Natural killer cell (primary cell): Measurements from ENCODE around the gene RNF224. TPM values are rescaled to one million over a fixed set of nuclear protein-coding genes. Genes with fewer than 3 reads are reported as not detected.

Experiments
- ATAC-seq, 3 donors: fragments of 150-1000 bp in 2 of 3; fragments of 200-7000 bp in 1 of 3; cut with Tn5 transposase; 1 replicate in 1 of 3; 2 replicates in 2 of 3; pipeline ENCODE4 v1.10.0; 2021; ENCODE audit warnings: mild to moderate bottlenecking in 2 of 3, moderate library complexity in 2 of 3
- DNase-seq, 2 donors: peaks; one replicate each; pipeline versions ENCODE4 v3.0.0 to v3.0.0-alpha.2; 2013 to 2021; ENCODE audit warnings: mixed read lengths in 1 of 2
- H3K27ac ChIP-seq: one replicate; pipeline ENCODE4 v1.5.1; 2013; ENCODE audit warnings: mild to moderate bottlenecking, low read length
- H3K27me3 ChIP-seq: one replicate; pipeline ENCODE4 v1.6.1; 2013; ENCODE audit warnings: low read length; ENCODE audit not compliant: control insufficient read depth, insufficient read depth
- H3K36me3 ChIP-seq: one replicate; pipeline ENCODE4 v1.6.1; 2013; ENCODE audit warnings: low read length; ENCODE audit not compliant: control insufficient read depth, insufficient read depth
- H3K4me1 ChIP-seq: one replicate; pipeline ENCODE4 v1.6.1; 2013; ENCODE audit warnings: low read length; ENCODE audit not compliant: control insufficient read depth, insufficient read depth
- H3K4me3 ChIP-seq: one replicate; pipeline ENCODE4 v1.5.1; 2013; ENCODE audit warnings: low read length
- H3K9me3 ChIP-seq: one replicate; pipeline ENCODE4 v1.6.1; 2013; ENCODE audit warnings: low read length; ENCODE audit not compliant: control insufficient read depth, insufficient read depth
- H3K27ac Mint-ChIP-seq, 2 donors: one replicate each; pipeline ENCODE4 v1.8.0; 2022; ENCODE audit warnings: mild to moderate bottlenecking in 2 of 2, mixed read lengths in 2 of 2, moderate library complexity in 1 of 2
- H3K27me3 Mint-ChIP-seq, 2 donors: one replicate each; pipeline ENCODE4 v1.8.0; 2022; ENCODE audit warnings: low read depth in 2 of 2, mixed read lengths in 2 of 2
- H3K36me3 Mint-ChIP-seq: one replicate; pipeline ENCODE4 v1.8.0; 2022; ENCODE audit warnings: mixed read lengths
- H3K4me1 Mint-ChIP-seq, 2 donors: one replicate each; pipeline ENCODE4 v1.8.0; 2022; ENCODE audit warnings: mixed read lengths in 2 of 2
- H3K4me3 Mint-ChIP-seq: one replicate; pipeline ENCODE4 v1.8.0; 2022; ENCODE audit warnings: mild to moderate bottlenecking, moderate library complexity, mixed read lengths
- H3K9me3 Mint-ChIP-seq, 2 donors: one replicate each; pipeline ENCODE4 v1.8.0; 2022; ENCODE audit warnings: mixed read lengths in 2 of 2
- WGBS: methylation state at CpG from one replicate; pipeline ENCODE4 v1.1.7; 2013; ENCODE audit warnings: missing lambda C conversion rate; ENCODE audit not compliant: insufficient coverage; 5-methylcytosine and 5-hydroxymethylcytosine counted together
- intact Hi-C: fragments of 100-400 bp; cut with micrococcal nuclease; formaldehyde crosslinking; loops from one replicate; pipeline ENCODE4 v1.14.2; 2022
- total RNA-seq, 4 donors: library from RNA; stranded (reverse); fragments of 120-200 nt in 1 of 4; gene quantifications; one replicate each; pipeline versions ENCODE4 v1.2.3 to v1.2.4, GENCODE V29; 2013 to 2022
- TF ChIP-seq, protein P1 (sequence below): fragments of 200-600 bp; IDR thresholded peaks from one replicate; pipeline ENCODE4 v1.8.0; 2022; ENCODE audit warnings: antibody characterized with exemption

RNF224 gene
- total RNA-seq, 3 donors from 2014 or later (not counting 1 experiment from before 2014, with no cell fraction given): not detected

DNA sequence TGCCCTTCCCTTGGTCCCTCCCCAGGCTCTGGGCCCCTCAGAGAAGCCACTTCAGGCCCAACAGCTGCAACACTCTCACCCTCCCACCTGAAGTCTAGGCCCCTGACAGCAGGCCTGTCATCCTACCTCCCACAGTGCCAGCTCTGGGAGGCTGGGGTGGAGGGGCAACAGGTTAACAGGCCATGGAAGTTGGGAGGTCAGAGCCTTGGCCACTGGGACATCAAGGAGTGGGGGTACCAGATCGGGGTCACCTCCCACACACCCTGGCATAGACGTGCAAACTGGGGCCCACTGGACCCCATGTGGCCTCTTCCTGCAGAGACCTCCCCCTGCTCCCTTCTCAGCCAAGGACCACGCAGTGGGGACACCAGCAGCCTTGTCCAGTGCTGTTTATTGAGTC is 36.1 kb upstream of the RNF224 start:
- intact Hi-C loops: no loop called here
- ATAC-seq (no peak), DNase-seq (no peak)
- Histone ChIP-seq H3K27me3 (no peaks in the 10 kb centered on the region), H3K4me1 (peaks cover 33% of the 10 kb centered on the region), H3K4me3 (no peak overlapping the region), H3K9me3 (no peaks in the 10 kb centered on the region), H3K27ac (no peak overlapping the region), H3K36me3 (peaks cover 16% of the 10 kb centered on the region)
- WGBS: 84% methylated on average over 3 of the region's 3 CpGs
- no peaks in the 10 kb centered on the region for H3K36me3 Mint-ChIP-seq
- no peak overlapping the region for H3K4me3 Mint-ChIP-seq
- peak overlapping the region; percentile 70 to 83 for H3K27ac Mint-ChIP-seq
- TF ChIP-seq, protein P1, sequence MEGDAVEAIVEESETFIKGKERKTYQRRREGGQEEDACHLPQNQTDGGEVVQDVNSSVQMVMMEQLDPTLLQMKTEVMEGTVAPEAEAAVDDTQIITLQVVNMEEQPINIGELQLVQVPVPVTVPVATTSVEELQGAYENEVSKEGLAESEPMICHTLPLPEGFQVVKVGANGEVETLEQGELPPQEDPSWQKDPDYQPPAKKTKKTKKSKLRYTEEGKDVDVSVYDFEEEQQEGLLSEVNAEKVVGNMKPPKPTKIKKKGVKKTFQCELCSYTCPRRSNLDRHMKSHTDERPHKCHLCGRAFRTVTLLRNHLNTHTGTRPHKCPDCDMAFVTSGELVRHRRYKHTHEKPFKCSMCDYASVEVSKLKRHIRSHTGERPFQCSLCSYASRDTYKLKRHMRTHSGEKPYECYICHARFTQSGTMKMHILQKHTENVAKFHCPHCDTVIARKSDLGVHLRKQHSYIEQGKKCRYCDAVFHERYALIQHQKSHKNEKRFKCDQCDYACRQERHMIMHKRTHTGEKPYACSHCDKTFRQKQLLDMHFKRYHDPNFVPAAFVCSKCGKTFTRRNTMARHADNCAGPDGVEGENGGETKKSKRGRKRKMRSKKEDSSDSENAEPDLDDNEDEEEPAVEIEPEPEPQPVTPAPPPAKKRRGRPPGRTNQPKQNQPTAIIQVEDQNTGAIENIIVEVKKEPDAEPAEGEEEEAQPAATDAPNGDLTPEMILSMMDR: no peak
- H3K9me3 Mint-ChIP-seq: no peaks in the 10 kb centered on the region
- peaks cover 20 to 39% of the 10 kb centered on the region in 2 donors for H3K4me1 Mint-ChIP-seq
- H3K27me3 Mint-ChIP-seq: no peaks in the 10 kb centered on the region

DNA sequence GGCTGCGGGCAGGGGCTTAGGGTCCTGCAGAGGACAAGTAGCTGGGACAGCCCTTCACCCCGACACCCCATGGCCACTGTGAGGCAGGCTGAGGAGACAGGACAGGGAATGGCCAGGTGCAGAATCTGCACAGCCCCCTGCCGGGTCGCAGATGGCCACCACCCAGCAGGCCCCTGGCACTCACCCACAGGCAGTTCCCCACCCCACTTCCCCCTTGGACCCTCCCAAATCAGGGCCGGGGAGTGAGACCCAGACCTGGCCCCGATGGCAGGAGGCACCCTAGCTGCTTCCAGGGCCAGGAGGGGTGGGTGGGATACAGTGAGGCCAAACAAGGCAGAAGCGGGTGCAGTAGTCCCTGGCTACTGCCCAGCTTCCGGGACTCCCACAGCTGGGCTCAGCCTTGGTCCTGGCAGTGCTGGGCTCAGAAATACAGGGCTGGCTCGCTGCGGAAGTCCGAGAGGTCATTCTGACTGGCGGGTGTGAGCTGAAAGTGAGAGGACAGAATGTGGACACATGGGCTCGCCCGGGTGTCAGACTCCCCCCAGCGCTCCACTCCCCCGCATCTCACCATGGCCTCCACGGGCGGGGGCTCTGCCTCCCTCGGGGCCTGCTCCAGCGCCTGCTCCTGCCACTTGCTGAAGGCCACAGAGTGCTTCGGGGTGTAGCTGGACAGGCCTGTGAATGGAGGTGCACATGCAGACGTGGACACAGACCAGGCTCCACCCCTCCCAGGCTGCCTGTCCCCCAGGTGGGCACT is 35.4 kb upstream of the RNF224 start:
- H3K36me3 ChIP-seq: peaks cover 16% of the 10 kb centered on the region
- Mint-ChIP-seq H3K27ac (peak overlapping the region in 1 of 2 donors; percentile 83), H3K27me3 (no peaks in the 10 kb centered on the region), H3K4me1 (peaks cover 16 to 41% of the 10 kb centered on the region in 2 donors), H3K9me3 (no peaks in the 10 kb centered on the region), H3K36me3 (no peaks in the 10 kb centered on the region), H3K4me3 (no peak overlapping the region)
- TF ChIP-seq, protein P1: no peak
- no peak overlapping the region for H3K27ac ChIP-seq
- no peaks in the 10 kb centered on the region for H3K9me3 ChIP-seq
- DNase-seq (no peak), ATAC-seq (no peak)
- H3K27me3 ChIP-seq: no peaks in the 10 kb centered on the region
- H3K4me3 ChIP-seq: no peak overlapping the region
- intact Hi-C loops: no loop called here
- 95% methylated on average over 22 of the region's 22 CpGs for WGBS
- H3K4me1 ChIP-seq: peaks cover 27% of the 10 kb centered on the region

DNA sequence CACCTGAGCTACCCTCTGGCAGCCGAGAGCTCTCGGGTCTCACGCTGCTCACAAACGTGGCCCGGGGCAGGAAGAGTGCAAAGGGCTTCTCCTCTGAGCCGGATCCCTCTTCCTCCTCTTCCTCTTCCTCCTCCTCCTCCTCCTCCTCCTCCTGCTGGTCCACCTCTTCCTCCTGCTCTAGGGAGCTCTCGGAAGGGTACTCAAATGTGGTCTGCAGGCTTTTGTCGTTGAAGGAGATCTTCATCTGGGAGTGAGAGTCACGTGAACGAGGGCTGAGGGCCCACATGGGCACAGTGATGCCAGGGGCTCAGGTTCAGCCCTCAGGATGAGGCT is 34.9 kb upstream of the RNF224 start:
- no peaks in the 10 kb centered on the region for H3K36me3 Mint-ChIP-seq
- Histone ChIP-seq H3K27ac (no peak overlapping the region), H3K27me3 (no peaks in the 10 kb centered on the region), H3K4me3 (no peak overlapping the region), H3K9me3 (no peaks in the 10 kb centered on the region), H3K4me1 (peaks cover 21% of the 10 kb centered on the region), H3K36me3 (peaks cover 16% of the 10 kb centered on the region)
- no peaks in the 10 kb centered on the region for H3K9me3 Mint-ChIP-seq
- 93% methylated on average over 10 of the region's 10 CpGs for WGBS
- no peak overlapping the region for H3K27ac Mint-ChIP-seq
- TF ChIP-seq, protein P1: no peak
- no peak for DNase-seq
- H3K4me1 Mint-ChIP-seq: peaks cover 10 to 38% of the 10 kb centered on the region in 2 donors
- intact Hi-C loops: no loop called here
- no peak for ATAC-seq
- H3K27me3 Mint-ChIP-seq: no peaks in the 10 kb centered on the region
- H3K4me3 Mint-ChIP-seq: no peak overlapping the region

DNA sequence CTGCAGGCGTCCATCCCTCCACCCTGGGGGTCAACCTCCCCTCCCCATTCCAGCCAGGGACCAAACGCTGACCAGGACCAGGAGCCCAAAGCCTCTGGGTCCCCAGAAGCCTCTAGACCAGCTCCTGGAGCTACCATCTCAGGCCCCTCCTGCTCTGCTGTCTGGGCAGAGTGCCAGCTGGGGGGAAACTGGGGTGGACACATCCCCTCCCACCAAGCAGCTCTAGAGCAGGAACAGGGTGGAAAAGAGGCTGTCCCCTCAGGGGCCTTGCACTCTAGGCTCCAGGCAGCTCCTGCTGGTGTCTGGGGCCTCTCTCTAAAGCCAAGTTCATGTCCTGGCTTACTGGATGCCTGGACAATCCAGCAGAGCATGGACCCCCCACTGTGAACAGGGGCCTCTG is 34.4 kb upstream of the RNF224 start:
- Histone ChIP-seq H3K9me3 (no peaks in the 10 kb centered on the region), H3K27ac (no peak overlapping the region), H3K27me3 (no peaks in the 10 kb centered on the region), H3K36me3 (peaks cover 16% of the 10 kb centered on the region), H3K4me1 (peaks cover 17% of the 10 kb centered on the region), H3K4me3 (no peak overlapping the region)
- intact Hi-C loops: no loop called here
- DNase-seq (no peak), ATAC-seq (no peak)
- WGBS: 85% methylated on average over 2 of the region's 2 CpGs
- Mint-ChIP-seq H3K27me3 (no peaks in the 10 kb centered on the region), H3K4me3 (no peak overlapping the region), H3K36me3 (no peaks in the 10 kb centered on the region), H3K9me3 (no peaks in the 10 kb centered on the region), H3K4me1 (peaks cover 6 to 34% of the 10 kb centered on the region in 2 donors), H3K27ac (no peak overlapping the region)
- TF ChIP-seq, protein P1: no peak
